ENCODE measurements around the gene CUL5. TPM values are rescaled to one million over a fixed set of nuclear protein-coding genes. Genes with fewer than 3 reads are reported as not detected.

CUL5 gene
- total and polyA plus RNA-seq, 8 donors, result 31.1 to 47.3 (median 41.8) TPM

GRCh38 chr11:108084811-108085210 lies 76.1 kb downstream of the CUL5 start:
- ATAC-seq, result no peak
- H3K4me1 ChIP-seq, result no peaks in the 10 kb centered on the region
- peaks cover 0 to 55% of the 10 kb centered on the region in 2 donors for H3K36me3 ChIP-seq

DNA sequence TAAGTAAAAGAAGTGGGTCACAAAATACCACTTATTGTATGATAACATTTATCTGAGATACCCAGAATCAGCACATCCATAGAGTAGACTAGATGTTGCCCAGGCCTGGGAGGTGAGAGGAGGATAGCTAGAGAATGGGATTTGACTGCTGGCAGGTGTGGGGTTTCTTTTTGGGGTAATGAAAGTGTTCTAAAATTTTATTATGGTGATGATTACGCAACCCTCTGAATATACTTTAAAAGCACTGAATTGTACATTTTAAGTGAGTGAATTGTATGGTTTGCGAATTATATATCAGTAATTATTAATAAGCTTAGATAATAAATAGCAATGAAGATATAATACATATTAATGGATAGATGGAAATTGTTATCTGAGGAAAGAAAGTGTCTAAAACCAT lies 77.0 kb downstream of the CUL5 start:
- no peaks in the 10 kb centered on the region for H3K4me1 ChIP-seq
- H3K4me3 ChIP-seq, result no peak overlapping the region
- no peak for TF ChIP-seq CTCF (IDR thresholded peaks at IDR 0.05)
- H3K9me3 ChIP-seq, result no peaks in the 10 kb centered on the region
- intact Hi-C loops (cut with DNase I), result no loop called here
- DNase-seq, result no peak
- no peak overlapping the region for H3K27ac ChIP-seq
- no peaks in the 10 kb centered on the region for H3K27me3 ChIP-seq
- peaks cover 0 to 50% of the 10 kb centered on the region in 2 donors for H3K36me3 ChIP-seq
- ATAC-seq, result no peak

More at GRCh38 chr11:108084811-108085210, 76.1 kb downstream of the CUL5 start:
- no peak for TF ChIP-seq CTCF (IDR thresholded peaks at IDR 0.05)
- intact Hi-C loops (cut with DNase I), result no loop called here
- no peaks in the 10 kb centered on the region for H3K27me3 ChIP-seq
- no peaks in the 10 kb centered on the region for H3K9me3 ChIP-seq
- H3K27ac ChIP-seq, result no peak overlapping the region
- H3K4me3 ChIP-seq, result no peak overlapping the region
- no peak for DNase-seq

DNA sequence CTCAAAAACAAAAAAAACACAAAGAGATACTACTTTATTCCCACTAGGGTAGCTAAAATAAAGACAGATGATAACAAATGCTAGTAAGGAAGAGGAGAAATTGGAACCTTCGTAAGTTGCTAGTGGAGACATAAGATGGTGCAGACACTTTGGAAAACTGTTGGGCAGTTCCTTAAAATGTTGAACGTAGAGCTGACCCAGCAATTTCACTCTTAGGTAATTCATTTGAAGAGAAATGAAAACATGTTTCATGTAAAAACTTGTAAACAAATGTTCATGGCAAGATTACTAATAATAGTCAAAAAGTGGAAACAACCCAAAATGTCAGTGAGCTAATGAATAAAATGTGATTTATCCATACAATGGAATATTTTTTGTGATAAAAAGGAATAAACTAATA lies 83.4 kb downstream of the CUL5 start:
- no peak overlapping the region for H3K27ac ChIP-seq
- peaks cover 0 to 7% of the 10 kb centered on the region in 2 donors for H3K4me1 ChIP-seq
- peaks cover 0 to 51% of the 10 kb centered on the region in 2 donors for H3K36me3 ChIP-seq
- no peak for DNase-seq
- H3K4me3 ChIP-seq, result no peak overlapping the region
- H3K27me3 ChIP-seq, result no peaks in the 10 kb centered on the region
- no peak for ATAC-seq
- no peak for TF ChIP-seq CTCF (IDR thresholded peaks at IDR 0.05)
- no peaks in the 10 kb centered on the region for H3K9me3 ChIP-seq
- intact Hi-C loops (cut with DNase I), result no loop called here

GRCh38 chr11:108093128-108093904 lies 84.6 kb downstream of the CUL5 start:
- Histone ChIP-seq H3K27me3 (no peaks in the 10 kb centered on the region), H3K4me1 (peaks cover 0 to 7% of the 10 kb centered on the region in 2 donors), H3K4me3 (no peak overlapping the region), H3K36me3 (peaks cover 0 to 63% of the 10 kb centered on the region in 2 donors), H3K9me3 (no peaks in the 10 kb centered on the region), H3K27ac (no peak overlapping the region)
- intact Hi-C loops (cut with DNase I), result no loop called here
- ATAC-seq (no peak), DNase-seq (no peak)
- no peak for TF ChIP-seq CTCF (IDR thresholded peaks at IDR 0.05)

- intact Hi-C loops (cut with DNase I), result no loop called here
- H3K27me3 ChIP-seq, result no peaks in the 10 kb centered on the region
- DNase-seq, result no peak
- no peak overlapping the region for H3K27ac ChIP-seq
- H3K4me3 ChIP-seq, result no peak overlapping the region
- peaks cover 0 to 7% of the 10 kb centered on the region in 2 donors for H3K4me1 ChIP-seq
- no peak for TF ChIP-seq CTCF (IDR thresholded peaks at IDR 0.05)
- H3K36me3 ChIP-seq, result peaks cover 0 to 71% of the 10 kb centered on the region in 2 donors
- H3K9me3 ChIP-seq, result no peaks in the 10 kb centered on the region
- ATAC-seq, result no peak
Observed at GRCh38 chr11:108097179-108097578, 88.5 kb downstream of the CUL5 start.
